IMR-90 (cell line): ENCODE measurements around the gene LHFPL6. TPM values are rescaled to one million over a fixed set of nuclear protein-coding genes. Genes with fewer than 3 reads are reported as not detected.

ENCODE experiments used
- ATAC-seq: fragments of 200-7000 bp; cut with Tn5 transposase; 2 replicates; pipeline ENCODE4 v1.9.1; 2020; ENCODE audit warnings: low read depth, mild to moderate bottlenecking, moderate library complexity
- BruUV-seq: library from RNA; stranded (reverse); fragments of 400-500 nt; replicated peaks from 2 replicates; lab custom pipeline; 2021; lab: Mats Ljungman, UMichigan
- CTCF ChIA-PET: fragments of 300-600 bp; formaldehyde crosslinking; extraction: SDS; loops from one replicate; lab custom pipeline; 2021; ENCODE audit warnings: antibody characterized with exemption; lab: Yijun Ruan, JAX
- POLR2A ChIA-PET: fragments of 300-600 bp; sonication (Branson Sonifier 250); formaldehyde crosslinking; loops from one replicate; lab custom pipeline; 2022; ENCODE audit warnings: antibody characterized with exemption; ENCODE audit not compliant: unreplicated experiment; lab: Charles Lee
- DNase-seq: peaks from one replicate; pipeline ENCODE4 v3.0.0; 2013
- H2AFZ ChIP-seq: replicated peaks from 2 replicates; pipeline ENCODE3; 2013; ENCODE audit warnings: low read length, mild to moderate bottlenecking; ENCODE audit not compliant: poor library complexity
- H2AK5ac ChIP-seq: 2 replicates; pipeline ENCODE4 v1.6.1; 2013; ENCODE audit warnings: low read depth, low read length, inconsistent platforms
- H2AK9ac ChIP-seq: replicated peaks from 2 replicates; pipeline ENCODE3; 2013; ENCODE audit warnings: mild to moderate bottlenecking, low read depth, low read length, moderate library complexity; ENCODE audit not compliant: poor library complexity
- H2BK120ac ChIP-seq: 2 replicates; pipeline ENCODE4 v1.6.1; 2013; ENCODE audit warnings: low read depth, low read length, inconsistent platforms
- H2BK15ac ChIP-seq: 3 replicates; pipeline ENCODE4 v1.6.1; 2013; ENCODE audit warnings: low read depth, low read length, inconsistent platforms
- H2BK20ac ChIP-seq: 2 replicates; pipeline ENCODE4 v1.6.1; 2013; ENCODE audit warnings: low read depth, mild to moderate bottlenecking, inconsistent platforms, low read length, moderate library complexity
- H2BK5ac ChIP-seq: 2 replicates; pipeline ENCODE4 v1.6.1; 2013; ENCODE audit warnings: mild to moderate bottlenecking, low read depth, low read length, inconsistent platforms; ENCODE audit not compliant: poor library complexity, severe bottlenecking
- H3K14ac ChIP-seq: replicated peaks from 2 replicates; pipeline ENCODE4 v1.6.1; 2013; ENCODE audit warnings: low read depth, low read length, inconsistent platforms
- H3K18ac ChIP-seq: 2 replicates; pipeline ENCODE4 v1.6.1; 2013; ENCODE audit warnings: low read depth, low read length, control low read depth
- H3K23ac ChIP-seq: 2 replicates; pipeline ENCODE4 v1.6.1; 2013; ENCODE audit warnings: low read depth, low read length, inconsistent platforms
- H3K27ac ChIP-seq: 2 replicates; pipeline ENCODE4 v1.5.1; 2013; ENCODE audit warnings: mild to moderate bottlenecking, control low read depth, low read length; ENCODE audit not compliant: insufficient read depth
- H3K27me3 ChIP-seq: 2 replicates; pipeline ENCODE4 v1.6.1; 2013; ENCODE audit warnings: low read length; ENCODE audit not compliant: control insufficient read depth, insufficient read depth
- H3K36me3 ChIP-seq: 2 replicates; pipeline ENCODE4 v1.6.1; 2013; ENCODE audit warnings: low read length, mixed read lengths; ENCODE audit not compliant: control insufficient read depth, insufficient read depth
- H3K4ac ChIP-seq: 2 replicates; pipeline ENCODE4 v1.6.1; 2013; ENCODE audit warnings: low read depth, low read length, inconsistent platforms
- H3K4me1 ChIP-seq: 2 replicates; pipeline ENCODE4 v1.6.1; 2013; ENCODE audit warnings: low read length, mixed read lengths; ENCODE audit not compliant: control insufficient read depth, insufficient read depth
- H3K4me2 ChIP-seq: 2 replicates; pipeline ENCODE4 v1.6.1; 2013; ENCODE audit warnings: low read depth, mild to moderate bottlenecking, control low read depth, low read length, moderate library complexity
- H3K4me3 ChIP-seq: 2 replicates; pipeline ENCODE4 v1.5.1; 2013; ENCODE audit warnings: low read depth, mild to moderate bottlenecking, control low read depth, low read length, moderate library complexity; ENCODE audit not compliant: insufficient read depth
- H3K56ac ChIP-seq: 2 replicates; pipeline ENCODE4 v1.6.1; 2013; ENCODE audit warnings: low read length, inconsistent platforms; ENCODE audit not compliant: insufficient read depth; ENCODE audit errors: extremely low read depth
- H3K79me1 ChIP-seq, 2 experiments: 2 replicates each; pipeline ENCODE4 v1.6.1; 2013; ENCODE audit warnings: low read length in 2 of 2, inconsistent platforms in 1 of 2, low read depth in 1 of 2
- H3K9ac ChIP-seq: 2 replicates; pipeline ENCODE4 v1.6.1; 2013; ENCODE audit warnings: low read depth, low read length, control low read depth
- H3K9me1 ChIP-seq: 2 replicates; pipeline ENCODE4 v1.6.1; 2013; ENCODE audit warnings: low read length, inconsistent platforms; ENCODE audit not compliant: insufficient read depth
- H3K9me3 ChIP-seq: 2 replicates; pipeline ENCODE4 v1.6.1; 2013; ENCODE audit warnings: low read length; ENCODE audit not compliant: control insufficient read depth, insufficient read depth
- H4K20me1 ChIP-seq: 2 replicates; pipeline ENCODE4 v1.6.1; 2013; ENCODE audit warnings: low read length, inconsistent platforms; ENCODE audit not compliant: insufficient read depth
- H4K5ac ChIP-seq: 2 replicates; pipeline ENCODE4 v1.6.1; 2013; ENCODE audit warnings: mild to moderate bottlenecking, low read depth, low read length, control low read depth
- H4K8ac ChIP-seq, 2 experiments: 2 replicates each; pipeline ENCODE4 v1.6.1; 2013; ENCODE audit warnings: low read depth in 2 of 2, low read length in 2 of 2, control low read depth in 1 of 2, inconsistent platforms in 1 of 2
- H4K91ac ChIP-seq: 2 replicates; pipeline ENCODE4 v1.6.1; 2013; ENCODE audit warnings: low read depth, low read length, inconsistent platforms; ENCODE audit not compliant: insufficient read depth
- BHLHE40 ChIP-seq: fragments of 150-350 bp; IDR thresholded peaks from 2 replicates; pipeline ENCODE4 v1.6.1; 2016; ENCODE audit warnings: mild to moderate bottlenecking, low read depth, low read length
- CEBPB ChIP-seq: IDR thresholded peaks from 2 replicates; pipeline ENCODE4 v1.6.1; 2012; ENCODE audit warnings: low read depth, low read length, improper control_type of control experiment
- CHD1 ChIP-seq: IDR thresholded peaks from 2 replicates; pipeline ENCODE4 v1.6.1; 2012; ENCODE audit warnings: low read depth, low read length, improper control_type of control experiment
- CTCF ChIP-seq: conservative IDR thresholded peaks from 2 replicates; pipeline ENCODE4 v1.5.1; 2012; ENCODE audit warnings: mild to moderate bottlenecking, low read depth, low read length, improper control_type of control experiment
- ELK1 ChIP-seq: fragments of 150-350 bp; IDR thresholded peaks from 2 replicates; pipeline ENCODE4 v1.6.1; 2016; ENCODE audit warnings: low read depth, mild to moderate bottlenecking, low read length, moderate library complexity, borderline replicate concordance
- FOS ChIP-seq: fragments of 150-350 bp; IDR thresholded peaks from 2 replicates; pipeline ENCODE4 v1.6.1; 2016; ENCODE audit warnings: low read depth, low read length
- MAFK ChIP-seq: IDR thresholded peaks from 2 replicates; pipeline ENCODE4 v1.6.1; 2012; ENCODE audit warnings: low read depth, low read length, improper control_type of control experiment
- MAZ ChIP-seq: IDR thresholded peaks from 2 replicates; pipeline ENCODE4 v1.6.1; 2012; ENCODE audit warnings: low read depth, mild to moderate bottlenecking, low read length, improper control_type of control experiment, moderate library complexity, borderline replicate concordance
- MXI1 ChIP-seq: IDR thresholded peaks from 2 replicates; pipeline ENCODE4 v1.6.1; 2012; ENCODE audit warnings: low read depth, mild to moderate bottlenecking, low read length, moderate library complexity, borderline replicate concordance
- NFE2L2 ChIP-seq: fragments of 150-350 bp; IDR thresholded peaks from 2 replicates; pipeline ENCODE4 v1.6.1; 2016; ENCODE audit warnings: low read depth, mild to moderate bottlenecking, low read length
- POLR2A ChIP-seq: IDR thresholded peaks from 2 replicates; pipeline ENCODE4 v1.6.1; 2012; ENCODE audit warnings: mild to moderate bottlenecking, low read depth, low read length
- RAD21 ChIP-seq: IDR thresholded peaks from 2 replicates; pipeline ENCODE4 v1.6.1; 2012; ENCODE audit warnings: low read length, improper control_type of control experiment
- RCOR1 ChIP-seq: IDR thresholded peaks from 2 replicates; pipeline ENCODE4 v1.6.1; 2012; ENCODE audit warnings: mild to moderate bottlenecking, low read length, improper control_type of control experiment; ENCODE audit not compliant: insufficient replicate concordance
- RFX5 ChIP-seq: IDR thresholded peaks from 2 replicates; pipeline ENCODE4 v1.8.0; 2012; ENCODE audit warnings: low read depth, mild to moderate bottlenecking, low read length, moderate library complexity
- SMC3 ChIP-seq: fragments of 150-350 bp; IDR thresholded peaks from 2 replicates; pipeline ENCODE4 v1.6.1; 2016; ENCODE audit warnings: low read depth, mild to moderate bottlenecking, antibody characterized with exemption, low read length, moderate library complexity
- USF2 ChIP-seq: fragments of 150-350 bp; IDR thresholded peaks from 2 replicates; pipeline ENCODE4 v1.6.1; 2017; ENCODE audit warnings: mild to moderate bottlenecking, antibody characterized with exemption, low read length, low read depth
- WGBS, 2 experiments: methylation state at CpG; one replicate each; pipeline versions ENCODE4 v1.1.5 to v1.1.7; 2013; ENCODE audit warnings: missing lambda C conversion rate in 2 of 2; ENCODE audit not compliant: insufficient read length in 1 of 2; ENCODE audit errors: extremely low coverage in 2 of 2; 5-methylcytosine and 5-hydroxymethylcytosine counted together
- dilution Hi-C: fragments of 300-500 bp; cut with HindIII; formaldehyde crosslinking; loops from one replicate; pipeline ENCODE4 v1.14.3; 2018; ENCODE audit warnings: low sequenced_read_pairs; ENCODE audit not compliant: unreplicated experiment
- in situ Hi-C: fragments of 300-500 bp; cut with MboI; formaldehyde crosslinking; loops from 3 replicates; pipeline ENCODE4 v1.14.3; 2019; ENCODE audit warnings: low sequenced_read_pairs, inconsistent platforms, mixed read lengths
- intact Hi-C: fragments of 100-400 bp; cut with micrococcal nuclease; formaldehyde crosslinking; loops from 2 replicates; pipeline ENCODE4 v1.10.0; 2022
- polyA plus RNA-seq, 3 experiments: library from polyadenylated mRNA; depleted of rRNA; stranded (reverse); fragments of >200 nt; gene quantifications; 2 replicates each; pipeline ENCODE4 v1.2.3, GENCODE V29; 2012; ENCODE audit warnings: low replicate concordance in 1 of 3
- total RNA-seq: library from RNA; depleted of rRNA; stranded (reverse); fragments of >200 nt; gene quantifications from 2 replicates; pipeline ENCODE4 v1.2.3, GENCODE V29; 2012

The LHFPL6 gene
- total and polyA plus RNA-seq, 2 of the 4 experiments (the other 2 are of a cell fraction): 24.7 to 36.1 TPM

- H2BK20ac ChIP-seq: no peak overlapping the region
- H2AK9ac ChIP-seq: no peak overlapping the region
- ATAC-seq (no peak), DNase-seq (no peak)
- TF ChIP-seq BHLHE40 (no peak), SMC3 (no peak), CTCF (no peak), POLR2A (no peak), CEBPB (no peak), CHD1 (no peak), FOS (no peak), RFX5 (no peak), MAFK (no peak), RAD21 (no peak), MAZ (no peak), USF2 (no peak), MXI1 (no peak), NFE2L2 (no peak), ELK1 (no peak), RCOR1 (no peak)
- POLR2A ChIA-PET: no interaction called here
- dilution Hi-C loops (no loop called here), in situ Hi-C loops (no loop called here), intact Hi-C loops (no loop called here)
- CTCF ChIA-PET: no interaction called here
- no peaks in the 10 kb centered on the region for H3K27me3 ChIP-seq
- no peak overlapping the region for H3K9ac ChIP-seq
- H4K5ac ChIP-seq: no peak overlapping the region
- H4K20me1 ChIP-seq: no peaks in the 10 kb centered on the region
- H2BK5ac ChIP-seq: no peak overlapping the region
- H3K9me3 ChIP-seq: no peaks in the 10 kb centered on the region
- no peak overlapping the region for H2BK120ac ChIP-seq
- no peak overlapping the region for H2BK15ac ChIP-seq
- no peak overlapping the region for H2AFZ ChIP-seq
- no peak overlapping the region for H4K8ac ChIP-seq
- H2AK5ac ChIP-seq: no peak overlapping the region
- H3K79me1 ChIP-seq: peaks cover 23 to 38% of the 10 kb centered on the region in 2 experiments
- no peak overlapping the region for H3K4ac ChIP-seq
- BruUV-seq: no TSS peak
- H3K18ac ChIP-seq: no peak overlapping the region
- no peak overlapping the region for H4K91ac ChIP-seq
- WGBS, 2 experiments: 100% methylated on average over 1 of the region's 4 CpGs; no CpG with 5 or more reads in 1 of the 2 experiments
- no peak overlapping the region for H3K4me2 ChIP-seq
- no peak overlapping the region for H3K56ac ChIP-seq
- peaks cover 4% of the 10 kb centered on the region for H3K4me1 ChIP-seq
- H3K4me3 ChIP-seq: no peak overlapping the region
- no peak overlapping the region for H3K23ac ChIP-seq
- no peaks in the 10 kb centered on the region for H3K36me3 ChIP-seq
- H3K14ac ChIP-seq: no peak overlapping the region
- H3K9me1 ChIP-seq: no peaks in the 10 kb centered on the region
- no peak overlapping the region for H3K27ac ChIP-seq
These were observed 81.3 kb downstream of the LHFPL6 start for GRCh38 chr13:39521701-39522100.
